ENCODE results near the gene LMAN1. TPM values are rescaled to one million over a fixed set of nuclear protein-coding genes. Genes with fewer than 3 reads are reported as not detected.

Gene LMAN1
- total RNA-seq, 1 experiment from 2014 or later = 40.6 TPM

- H3K4me1 Mint-ChIP-seq (ENCODE audit: low read depth, unreplicated experiment) = no peaks in the 10 kb centered on the region
- CTCF ChIA-PET = no interaction called here
- H3K4me3 Mint-ChIP-seq (ENCODE audit: unreplicated experiment) = no peak overlapping the region
- H3K4me3 ChIP-seq (ENCODE audit: low read depth, low read length) = no peak overlapping the region
- intact Hi-C loops (cut with micrococcal nuclease; ENCODE audit: unreplicated experiment) = no loop called here
- POLR2A ChIA-PET = no interaction called here
- no peak overlapping the region for H3K27ac Mint-ChIP-seq (ENCODE audit: unreplicated experiment)
- no peaks in the 10 kb centered on the region for H3K36me3 ChIP-seq (ENCODE audit: control insufficient read depth, insufficient read depth, low read length)
- no peak for DNase-seq
- no peaks in the 10 kb centered on the region for H3K36me3 Mint-ChIP-seq (ENCODE audit: insufficient read depth, unreplicated experiment)
- H3K4me1 ChIP-seq = no peaks in the 10 kb centered on the region
- TF ChIP-seq, protein P1, sequence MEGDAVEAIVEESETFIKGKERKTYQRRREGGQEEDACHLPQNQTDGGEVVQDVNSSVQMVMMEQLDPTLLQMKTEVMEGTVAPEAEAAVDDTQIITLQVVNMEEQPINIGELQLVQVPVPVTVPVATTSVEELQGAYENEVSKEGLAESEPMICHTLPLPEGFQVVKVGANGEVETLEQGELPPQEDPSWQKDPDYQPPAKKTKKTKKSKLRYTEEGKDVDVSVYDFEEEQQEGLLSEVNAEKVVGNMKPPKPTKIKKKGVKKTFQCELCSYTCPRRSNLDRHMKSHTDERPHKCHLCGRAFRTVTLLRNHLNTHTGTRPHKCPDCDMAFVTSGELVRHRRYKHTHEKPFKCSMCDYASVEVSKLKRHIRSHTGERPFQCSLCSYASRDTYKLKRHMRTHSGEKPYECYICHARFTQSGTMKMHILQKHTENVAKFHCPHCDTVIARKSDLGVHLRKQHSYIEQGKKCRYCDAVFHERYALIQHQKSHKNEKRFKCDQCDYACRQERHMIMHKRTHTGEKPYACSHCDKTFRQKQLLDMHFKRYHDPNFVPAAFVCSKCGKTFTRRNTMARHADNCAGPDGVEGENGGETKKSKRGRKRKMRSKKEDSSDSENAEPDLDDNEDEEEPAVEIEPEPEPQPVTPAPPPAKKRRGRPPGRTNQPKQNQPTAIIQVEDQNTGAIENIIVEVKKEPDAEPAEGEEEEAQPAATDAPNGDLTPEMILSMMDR (IDR thresholded peaks at IDR 0.05; ENCODE audit: insufficient read depth in 1 of 2, low read depth in 1 of 2, low read length in 1 of 2, severe bottlenecking in 1 of 2, unreplicated experiment in 1 of 2) = no peak
- no peaks in the 10 kb centered on the region for H3K9me3 Mint-ChIP-seq (ENCODE audit: unreplicated experiment)
- H3K27me3 ChIP-seq (replicated peaks; ENCODE audit: control insufficient read depth, insufficient read depth, low read length) = no peaks in the 10 kb centered on the region
- H3K9me3 ChIP-seq = no peaks in the 10 kb centered on the region
- H3K27me3 Mint-ChIP-seq (ENCODE audit: insufficient read depth, unreplicated experiment) = peaks cover 16% of the 10 kb centered on the region
- no TSS peak for BruUV-seq (replicated peaks)
Observed at GRCh38 chr18:59278793-59279192, 80.3 kb downstream of the LMAN1 start.

Other genes starting within 250 kb of the LMAN1 start
- gene SEC11C, start 219.4 kb downstream of the LMAN1 start, total RNA-seq (2022) = 32.3 and 36.1 TPM in 2 replicates
- not detected in 2 replicates for gene GRP, start 139.1 kb downstream of the LMAN1 start, total RNA-seq (2022)
- not detected in 2 replicates for gene RAX, start 85.8 kb downstream of the LMAN1 start, total RNA-seq (2022)
- not detected in 2 replicates for gene CPLX4, start 40.6 kb downstream of the LMAN1 start, total RNA-seq (2022)

Data from Caco-2 (cell line).